Measurements from ENCODE around the gene SLC38A10. TPM values are rescaled to one million over a fixed set of nuclear protein-coding genes. Genes with fewer than 3 reads are reported as not detected.

SLC38A10 gene
- total and polyA plus RNA-seq, 2 experiments from 2014 or later = 94.4 to 131 TPM

GRCh38 chr17:81243333-81243664 lies 51.8 kb downstream of the SLC38A10 start:
- no peak for DNase-seq (ENCODE audit: low read depth in 1 of 2, low spot score in 1 of 2)
- Histone ChIP-seq H3K36me3 (no peaks in the 10 kb centered on the region), H3K4me1 (ENCODE audit: low read depth) (no peaks in the 10 kb centered on the region), H3K9me3 (ENCODE audit: low read depth) (no peaks in the 10 kb centered on the region), H3K27me3 (no peaks in the 10 kb centered on the region), H3K27ac (no peak overlapping the region), H3K4me3 (no peak overlapping the region)
- TF ChIP-seq CTCF (IDR thresholded peaks at IDR 0.05; ENCODE audit: low read depth, low read length) = no peak

- no peaks in the 10 kb centered on the region for H3K9me3 ChIP-seq (ENCODE audit: low read depth)
- no peak overlapping the region for H3K4me3 ChIP-seq
These were observed 52.4 kb downstream of the SLC38A10 start for GRCh38 chr17:81242421-81243332.

GRCh38 chr17:81241648-81242420 lies 53.3 kb downstream of the SLC38A10 start:
- DNase-seq (ENCODE audit: low read depth in 1 of 2, low spot score in 1 of 2) = peak; percentile 48 to 72
- Histone ChIP-seq H3K9me3 (ENCODE audit: low read depth) (no peaks in the 10 kb centered on the region), H3K27me3 (no peaks in the 10 kb centered on the region), H3K27ac (no peak overlapping the region), H3K36me3 (no peaks in the 10 kb centered on the region), H3K4me1 (ENCODE audit: low read depth) (peaks cover 8% of the 10 kb centered on the region), H3K4me3 (no peak overlapping the region)
- TF ChIP-seq CTCF (IDR thresholded peaks at IDR 0.05; ENCODE audit: low read depth, low read length) = peak; percentile 65

More at GRCh38 chr17:81242421-81243332, 52.4 kb downstream of the SLC38A10 start:
- H3K4me1 ChIP-seq (ENCODE audit: low read depth) = peaks cover 6% of the 10 kb centered on the region
- H3K27ac ChIP-seq = no peak overlapping the region
- DNase-seq (ENCODE audit: low read depth in 1 of 2, low spot score in 1 of 2) = no peak
- no peaks in the 10 kb centered on the region for H3K36me3 ChIP-seq
- no peak for TF ChIP-seq CTCF (IDR thresholded peaks at IDR 0.05; ENCODE audit: low read depth, low read length)
- H3K27me3 ChIP-seq = no peaks in the 10 kb centered on the region

DNA sequence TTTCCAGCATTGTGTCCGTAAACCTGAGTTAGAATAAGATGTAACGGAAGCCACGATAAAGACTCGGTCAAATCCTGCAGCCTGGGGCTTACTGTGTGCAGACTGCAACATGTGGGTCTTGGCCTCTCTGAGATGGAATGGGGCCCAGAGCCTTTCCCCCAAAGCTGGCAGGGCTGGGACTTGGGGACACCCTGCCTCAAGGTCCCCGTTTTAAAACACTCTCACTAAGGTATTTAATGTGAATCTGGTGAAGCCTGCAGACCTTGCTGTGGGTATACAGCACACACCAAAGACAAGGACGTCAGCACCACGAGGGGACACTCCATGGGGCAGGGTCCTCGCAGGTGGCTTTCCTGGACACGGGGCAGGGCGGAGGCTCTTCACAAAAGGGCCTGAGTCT lies 53.9 kb downstream of the SLC38A10 start:
- Histone ChIP-seq H3K27me3 (no peaks in the 10 kb centered on the region), H3K36me3 (no peaks in the 10 kb centered on the region), H3K9me3 (ENCODE audit: low read depth) (no peaks in the 10 kb centered on the region), H3K27ac (no peak overlapping the region), H3K4me3 (no peak overlapping the region), H3K4me1 (ENCODE audit: low read depth) (peaks cover 8% of the 10 kb centered on the region)
- no peak for TF ChIP-seq CTCF (IDR thresholded peaks at IDR 0.05; ENCODE audit: low read depth, low read length)
- DNase-seq (ENCODE audit: low read depth in 1 of 2, low spot score in 1 of 2) = no peak

GRCh38 chr17:81240761-81241160 lies 54.3 kb downstream of the SLC38A10 start:
- Histone ChIP-seq H3K9me3 (ENCODE audit: low read depth) (no peaks in the 10 kb centered on the region), H3K4me3 (no peak overlapping the region)
- TF ChIP-seq CTCF (IDR thresholded peaks at IDR 0.05; ENCODE audit: low read depth, low read length) = no peak

More at GRCh38 chr17:81240761-81241160, 54.3 kb downstream of the SLC38A10 start:
- DNase-seq (ENCODE audit: low read depth in 1 of 2, low spot score in 1 of 2) = no peak
- Histone ChIP-seq H3K27ac (no peak overlapping the region), H3K27me3 (no peaks in the 10 kb centered on the region), H3K36me3 (no peaks in the 10 kb centered on the region), H3K4me1 (ENCODE audit: low read depth) (peaks cover 8% of the 10 kb centered on the region)
